HG02588 (cell line): ENCODE results near the gene RNF113B.

ENCODE experiments used
- ATAC-seq: cut with Tn5 transposase; IDR thresholded peaks from one replicate; pipeline ENCODE4 v1.9.1; 2021; ENCODE audit warnings: mild to moderate bottlenecking, moderate library complexity; ENCODE audit not compliant: unreplicated experiment

The RNF113B gene

GRCh38 chr13:98176777-98177608, at the start of gene RNF113B:
RNF113B (minus strand) TSS chr13:98177269; CDS start chr13:98177236, 33 bp downstream.
- no peak for ATAC-seq

- no peak for ATAC-seq
These were observed 49.4 kb upstream of the RNF113B start for GRCh38 chr13:98226496-98226895.

- ATAC-seq = no peak
These were observed 48.2 kb upstream of the RNF113B start for GRCh38 chr13:98225036-98225940.

GRCh38 chr13:98224557-98224956, 47.5 kb upstream of the RNF113B start:
- ATAC-seq = no peak

- ATAC-seq = no peak
These were observed 46.7 kb upstream of the RNF113B start for GRCh38 chr13:98223741-98224140.

GRCh38 chr13:98222816-98223215, 45.7 kb upstream of the RNF113B start:
- no peak for ATAC-seq

GRCh38 chr13:98222081-98222554, 45.0 kb upstream of the RNF113B start:
- ATAC-seq = no peak

- no peak for ATAC-seq
These were observed 44.2 kb upstream of the RNF113B start for GRCh38 chr13:98221234-98221633.

GRCh38 chr13:98220271-98220791, 43.3 kb upstream of the RNF113B start:
- ATAC-seq = no peak

- ATAC-seq = no peak
These were observed 42.6 kb upstream of the RNF113B start for GRCh38 chr13:98219685-98220084.

- ATAC-seq = no peak
These were observed 40.5 kb upstream of the RNF113B start for GRCh38 chr13:98217597-98217996.

GRCh38 chr13:98216711-98217285, 39.7 kb upstream of the RNF113B start:
- ATAC-seq = no peak

- no peak for ATAC-seq
These were observed 39.1 kb upstream of the RNF113B start for GRCh38 chr13:98216135-98216565.

GRCh38 chr13:98215508-98215907, 38.4 kb upstream of the RNF113B start:
- ATAC-seq = no peak

GRCh38 chr13:98214707-98215106, 37.6 kb upstream of the RNF113B start:
- ATAC-seq = no peak

- ATAC-seq = no peak
These were observed 37.1 kb upstream of the RNF113B start for GRCh38 chr13:98214008-98214643.

GRCh38 chr13:98213354-98213753, 36.3 kb upstream of the RNF113B start:
- ATAC-seq = no peak

GRCh38 chr13:98212763-98213162, 35.7 kb upstream of the RNF113B start:
- no peak for ATAC-seq

- no peak for ATAC-seq
These were observed 31.5 kb upstream of the RNF113B start for GRCh38 chr13:98208606-98209005.

- no peak for ATAC-seq
These were observed 30.3 kb upstream of the RNF113B start for GRCh38 chr13:98207416-98207815.
